Activated naive CD4-positive, alpha-beta T cell treated with anti-CD3 and anti-CD28 coated beads, Interleukin-2, amount 50 U/mL, for 72 hours (primary cell): Measurements from ENCODE around the gene TMEM87B. TPM values are rescaled to one million over a fixed set of nuclear protein-coding genes. Genes with fewer than 3 reads are reported as not detected.
A peak's percentile ranks its signal among the peaks of the same experiment; 100 is the strongest.
"Not testable (repeated sequence)": the region's sequence is repeated elsewhere in the genome, so short reads cannot be mapped to it uniquely, and the experiment has no call there.

Experiments
- ATAC-seq, 2 donors: fragments of 150-1000 bp; cut with Tn5 transposase; 2 replicates each; pipeline ENCODE4 v1.10.0; 2021; ENCODE audit warnings: mild to moderate bottlenecking in 2 of 2, moderate library complexity in 2 of 2
- DNase-seq, 2 donors: peaks; one replicate each; pipeline ENCODE4 v3.0.0; 2021 to 2022; ENCODE audit warnings: low spot score in 2 of 2
- H3K27ac Mint-ChIP-seq, 2 donors: one replicate each; pipeline ENCODE4 v1.8.0; 2022; ENCODE audit warnings: mild to moderate bottlenecking in 2 of 2, mixed read lengths in 2 of 2
- H3K36me3 Mint-ChIP-seq, 2 donors: one replicate each; pipeline ENCODE4 v1.8.0; 2022; ENCODE audit warnings: mixed read lengths in 2 of 2
- H3K9me3 Mint-ChIP-seq, 2 donors: one replicate each; pipeline ENCODE4 v1.8.0; 2022; ENCODE audit warnings: mixed read lengths in 2 of 2
- total RNA-seq, 2 donors: library from RNA; stranded (reverse); gene quantifications; one replicate each; pipeline ENCODE4 v1.2.3, GENCODE V29; 2022

Gene TMEM87B
- total RNA-seq, 2 donors from 2014 or later, result 16.8 to 26.2 TPM

GRCh38 chr2:112029164-112029563 is 25.9 kb upstream of the TMEM87B start:
- Mint-ChIP-seq H3K27ac (no peak overlapping the region), H3K9me3 (no peaks in the 10 kb centered on the region)
- DNase-seq, result no peak

GRCh38 chr2:112031473-112032223 is 23.4 kb upstream of the TMEM87B start:
- no peak for ATAC-seq

More at GRCh38 chr2:112029164-112029563, 25.9 kb upstream of the TMEM87B start:
- ATAC-seq, result no peak
- no peaks in the 10 kb centered on the region for H3K36me3 Mint-ChIP-seq

GRCh38 chr2:112032224-112032586 is 22.9 kb upstream of the TMEM87B start:
- ATAC-seq (no peak), DNase-seq (no peak)
- Mint-ChIP-seq H3K9me3 (no peaks in the 10 kb centered on the region), H3K36me3 (no peaks in the 10 kb centered on the region), H3K27ac (no peak overlapping the region)

More at GRCh38 chr2:112031473-112032223, 23.4 kb upstream of the TMEM87B start:
- no peak for DNase-seq
- H3K36me3 Mint-ChIP-seq, result no peaks in the 10 kb centered on the region
- peak overlapping the region in 1 of 2 donors; percentile 11 for H3K27ac Mint-ChIP-seq
- H3K9me3 Mint-ChIP-seq, result no peaks in the 10 kb centered on the region

- Mint-ChIP-seq H3K36me3 (no peaks in the 10 kb centered on the region), H3K9me3 (no peaks in the 10 kb centered on the region), H3K27ac (no peak overlapping the region)
- ATAC-seq (no peak), DNase-seq (no peak)
Observed at GRCh38 chr2:112032689-112033465, 22.2 kb upstream of the TMEM87B start.

- no peaks in the 10 kb centered on the region for H3K36me3 Mint-ChIP-seq
- ATAC-seq (no peak), DNase-seq (no peak)
- no peak overlapping the region for H3K27ac Mint-ChIP-seq
- H3K9me3 Mint-ChIP-seq, result peaks cover 0 to 3% of the 10 kb centered on the region in 2 donors
Observed at GRCh38 chr2:112033600-112033999, 21.5 kb upstream of the TMEM87B start.

- no peaks in the 10 kb centered on the region for H3K36me3 Mint-ChIP-seq
- ATAC-seq (no peak), DNase-seq (no peak)
- peaks cover 0 to 3% of the 10 kb centered on the region in 2 donors for H3K9me3 Mint-ChIP-seq
- H3K27ac Mint-ChIP-seq, result no peak overlapping the region
Observed at GRCh38 chr2:112034924-112035323, 20.1 kb upstream of the TMEM87B start.

- H3K27ac Mint-ChIP-seq, result no peak overlapping the region
- DNase-seq (no peak), ATAC-seq (no peak)
- peaks cover 0 to 3% of the 10 kb centered on the region in 2 donors for H3K9me3 Mint-ChIP-seq
- H3K36me3 Mint-ChIP-seq, result no peaks in the 10 kb centered on the region
Observed at GRCh38 chr2:112035786-112036185, 19.3 kb upstream of the TMEM87B start.

GRCh38 chr2:112039556-112039955 is 15.5 kb upstream of the TMEM87B start:
- not testable (repeated sequence) for H3K27ac Mint-ChIP-seq, H3K36me3 Mint-ChIP-seq, ATAC-seq, H3K9me3 Mint-ChIP-seq, DNase-seq

GRCh38 chr2:112040066-112040465 is 15.0 kb upstream of the TMEM87B start:
- H3K9me3 Mint-ChIP-seq, H3K36me3 Mint-ChIP-seq, H3K27ac Mint-ChIP-seq, DNase-seq, ATAC-seq: not testable (repeated sequence)

- not testable (repeated sequence) for H3K36me3 Mint-ChIP-seq, H3K27ac Mint-ChIP-seq, DNase-seq, ATAC-seq, H3K9me3 Mint-ChIP-seq
Observed at GRCh38 chr2:112041460-112041859, 13.6 kb upstream of the TMEM87B start.

- H3K9me3 Mint-ChIP-seq, result peaks cover 3 to 4% of the 10 kb centered on the region in 2 donors
- peaks cover 0 to 4% of the 10 kb centered on the region in 2 donors for H3K36me3 Mint-ChIP-seq
- ATAC-seq (no peak), DNase-seq (no peak)
- no peak overlapping the region for H3K27ac Mint-ChIP-seq
Observed at GRCh38 chr2:112045446-112046014, 9.5 kb upstream of the TMEM87B start.

- ATAC-seq (no peak), DNase-seq (no peak)
- Mint-ChIP-seq H3K27ac (no peak overlapping the region), H3K9me3 (peaks cover 3 to 4% of the 10 kb centered on the region in 2 donors), H3K36me3 (peaks cover 0 to 4% of the 10 kb centered on the region in 2 donors)
Observed at GRCh38 chr2:112046231-112046630, 8.8 kb upstream of the TMEM87B start.

GRCh38 chr2:112047537-112048235 is 7.4 kb upstream of the TMEM87B start:
- Mint-ChIP-seq H3K36me3 (peaks cover 0 to 4% of the 10 kb centered on the region in 2 donors), H3K9me3 (peaks cover 3 to 4% of the 10 kb centered on the region in 2 donors), H3K27ac (no peak overlapping the region)
- no peak for ATAC-seq
- DNase-seq, result no peak

- Mint-ChIP-seq H3K36me3 (peaks cover 0 to 4% of the 10 kb centered on the region in 2 donors), H3K9me3 (peaks cover 3 to 4% of the 10 kb centered on the region in 2 donors), H3K27ac (no peak overlapping the region)
- no peak for DNase-seq
- ATAC-seq, result no peak
Observed at GRCh38 chr2:112048236-112048592, 6.9 kb upstream of the TMEM87B start.

- DNase-seq, result peak in 1 of 2 donors; percentile 16
- peaks cover 0 to 4% of the 10 kb centered on the region in 2 donors for H3K36me3 Mint-ChIP-seq
- H3K9me3 Mint-ChIP-seq, result peaks cover 3 to 4% of the 10 kb centered on the region in 2 donors
- H3K27ac Mint-ChIP-seq, result no peak overlapping the region
- peak; percentile 43 to 63 for ATAC-seq
Observed at GRCh38 chr2:112048887-112049286, 6.2 kb upstream of the TMEM87B start.

GRCh38 chr2:112050316-112050715 is 4.8 kb upstream of the TMEM87B start:
- DNase-seq, result no peak
- ATAC-seq, result no peak
- Mint-ChIP-seq H3K36me3 (peaks cover 0 to 4% of the 10 kb centered on the region in 2 donors), H3K27ac (no peak overlapping the region), H3K9me3 (peaks cover 1 to 3% of the 10 kb centered on the region in 2 donors)
